Chondrocyte (in vitro differentiated cells): ENCODE data around the gene NAV2. TPM values are rescaled to one million over a fixed set of nuclear protein-coding genes. Genes with fewer than 3 reads are reported as not detected.
A peak's percentile ranks its signal among the peaks of the same experiment; 100 is the strongest.
"Not testable (repeated sequence)": the region's sequence is repeated elsewhere in the genome, so short reads cannot be mapped to it uniquely, and the experiment has no call there.

ENCODE experiments used
- DNase-seq: peaks from one replicate; pipeline ENCODE4 v3.0.0; 2021; ENCODE audit warnings: mixed read lengths, low spot score
- H3K27ac Mint-ChIP-seq: one replicate; pipeline ENCODE4 v1.8.0; 2021; ENCODE audit warnings: mild to moderate bottlenecking, moderate library complexity, mixed read lengths; ENCODE audit not compliant: unreplicated experiment
- H3K27me3 Mint-ChIP-seq: 2 replicates; pipeline ENCODE4 v1.8.0; 2021; ENCODE audit warnings: low read depth, mixed read lengths
- H3K36me3 Mint-ChIP-seq: 2 replicates; pipeline ENCODE4 v1.8.0; 2021; ENCODE audit warnings: low read depth, mixed read lengths
- H3K4me1 Mint-ChIP-seq: 2 replicates; pipeline ENCODE4 v1.8.0; 2021; ENCODE audit warnings: low read depth, mild to moderate bottlenecking, mixed read lengths
- H3K4me3 Mint-ChIP-seq: one replicate; pipeline ENCODE4 v1.8.0; 2021; ENCODE audit warnings: mild to moderate bottlenecking, moderate library complexity, mixed read lengths; ENCODE audit not compliant: unreplicated experiment
- H3K9me3 Mint-ChIP-seq: 2 replicates; pipeline ENCODE4 v1.8.0; 2021; ENCODE audit warnings: low read depth, mixed read lengths
- total RNA-seq: library from RNA; stranded (reverse); gene quantifications from 3 replicates; pipeline ENCODE4 v1.2.1, GENCODE V29; 2021
- TF ChIP-seq, protein P1 (sequence below): fragments of 200-600 bp; sonication (generic); IDR thresholded peaks from 2 replicates; pipeline ENCODE4 v1.5.0; 2021; ENCODE audit warnings: antibody characterized with exemption, mild to moderate bottlenecking, moderate library complexity

Gene NAV2
- total RNA-seq, 1 donor from 2014 or later = 87.0 TPM

DNA sequence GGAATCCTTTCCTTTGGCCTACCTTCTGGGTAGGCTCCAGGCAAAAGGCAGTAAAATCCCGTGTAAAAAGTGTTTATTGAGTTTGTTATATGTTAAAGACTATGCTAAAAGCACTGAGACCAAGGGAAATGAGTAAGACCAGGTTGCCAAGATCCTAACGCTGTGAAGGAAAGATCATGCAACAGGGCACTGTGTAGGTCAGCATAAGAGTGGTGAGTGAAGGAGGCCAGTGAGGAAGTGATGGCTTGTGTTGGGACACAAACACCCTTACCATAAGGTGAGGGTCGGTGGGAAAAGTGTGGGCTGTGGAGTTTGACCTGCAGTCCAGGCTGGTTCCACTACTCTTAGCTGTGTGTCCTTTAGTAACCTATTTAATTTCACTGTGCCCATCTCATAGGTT lies 245.6 kb downstream of the NAV2 start:
- TF ChIP-seq, protein P1, sequence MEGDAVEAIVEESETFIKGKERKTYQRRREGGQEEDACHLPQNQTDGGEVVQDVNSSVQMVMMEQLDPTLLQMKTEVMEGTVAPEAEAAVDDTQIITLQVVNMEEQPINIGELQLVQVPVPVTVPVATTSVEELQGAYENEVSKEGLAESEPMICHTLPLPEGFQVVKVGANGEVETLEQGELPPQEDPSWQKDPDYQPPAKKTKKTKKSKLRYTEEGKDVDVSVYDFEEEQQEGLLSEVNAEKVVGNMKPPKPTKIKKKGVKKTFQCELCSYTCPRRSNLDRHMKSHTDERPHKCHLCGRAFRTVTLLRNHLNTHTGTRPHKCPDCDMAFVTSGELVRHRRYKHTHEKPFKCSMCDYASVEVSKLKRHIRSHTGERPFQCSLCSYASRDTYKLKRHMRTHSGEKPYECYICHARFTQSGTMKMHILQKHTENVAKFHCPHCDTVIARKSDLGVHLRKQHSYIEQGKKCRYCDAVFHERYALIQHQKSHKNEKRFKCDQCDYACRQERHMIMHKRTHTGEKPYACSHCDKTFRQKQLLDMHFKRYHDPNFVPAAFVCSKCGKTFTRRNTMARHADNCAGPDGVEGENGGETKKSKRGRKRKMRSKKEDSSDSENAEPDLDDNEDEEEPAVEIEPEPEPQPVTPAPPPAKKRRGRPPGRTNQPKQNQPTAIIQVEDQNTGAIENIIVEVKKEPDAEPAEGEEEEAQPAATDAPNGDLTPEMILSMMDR = no peak
- Mint-ChIP-seq H3K27me3 (no peaks in the 10 kb centered on the region), H3K27ac (peak overlapping the region; percentile 13), H3K4me3 (no peak overlapping the region), H3K36me3 (peaks cover 11% of the 10 kb centered on the region), H3K9me3 (no peaks in the 10 kb centered on the region), H3K4me1 (peaks cover 74% of the 10 kb centered on the region)
- DNase-seq = no peak

DNA sequence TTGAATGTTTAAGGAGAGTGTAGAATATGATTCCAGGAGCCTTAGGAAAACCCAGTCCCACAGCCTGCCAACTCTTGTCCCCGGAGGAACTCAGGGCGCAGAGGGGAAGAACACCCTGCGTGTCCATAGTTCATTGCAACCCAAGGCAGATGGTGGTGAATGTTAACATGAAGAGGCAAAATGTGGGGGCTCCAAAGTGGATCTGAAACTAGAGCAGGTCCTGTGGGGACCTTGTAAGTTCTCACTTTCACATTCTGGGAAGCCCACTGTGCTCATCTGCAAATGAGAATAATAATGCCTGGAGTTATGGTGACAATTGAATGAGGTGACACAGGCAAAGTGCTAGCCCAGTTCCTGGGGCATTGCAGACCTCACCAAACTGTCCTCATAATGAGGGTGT lies 246.6 kb downstream of the NAV2 start:
- peak overlapping the region; percentile 68 for H3K27ac Mint-ChIP-seq
- H3K4me3 Mint-ChIP-seq = no peak overlapping the region
- H3K27me3 Mint-ChIP-seq = no peaks in the 10 kb centered on the region
- H3K4me1 Mint-ChIP-seq = peaks cover 74% of the 10 kb centered on the region
- H3K36me3 Mint-ChIP-seq = peaks cover 12% of the 10 kb centered on the region
- TF ChIP-seq, protein P1 = no peak
- H3K9me3 Mint-ChIP-seq = no peaks in the 10 kb centered on the region
- no peak for DNase-seq

DNA sequence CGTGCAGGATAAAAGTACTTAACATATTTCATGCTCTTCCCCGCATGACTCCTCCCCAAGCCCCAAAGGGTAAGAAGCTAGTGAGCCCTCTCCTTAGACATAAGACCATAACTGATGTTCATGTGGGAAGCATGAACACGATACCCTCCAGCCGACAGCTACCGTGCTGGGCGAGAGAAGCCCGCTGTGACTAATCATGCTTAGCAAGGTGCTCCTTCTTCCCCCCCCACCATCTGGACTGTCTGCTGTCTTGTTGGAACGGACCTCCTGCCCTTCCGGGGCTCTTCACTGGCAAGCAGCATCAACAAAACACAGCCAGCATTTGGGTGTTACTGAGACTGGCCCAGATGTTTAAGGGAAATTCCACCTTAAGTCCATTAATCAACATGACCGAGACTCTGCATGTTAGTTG lies 247.0 kb downstream of the NAV2 start:
- peak overlapping the region; percentile 68 for H3K27ac Mint-ChIP-seq
- H3K27me3 Mint-ChIP-seq = no peaks in the 10 kb centered on the region
- no peaks in the 10 kb centered on the region for H3K9me3 Mint-ChIP-seq
- H3K4me1 Mint-ChIP-seq = peaks cover 72% of the 10 kb centered on the region
- no peak overlapping the region for H3K4me3 Mint-ChIP-seq
- no peak for DNase-seq
- H3K36me3 Mint-ChIP-seq = peaks cover 12% of the 10 kb centered on the region
- TF ChIP-seq, protein P1 = no peak

DNA sequence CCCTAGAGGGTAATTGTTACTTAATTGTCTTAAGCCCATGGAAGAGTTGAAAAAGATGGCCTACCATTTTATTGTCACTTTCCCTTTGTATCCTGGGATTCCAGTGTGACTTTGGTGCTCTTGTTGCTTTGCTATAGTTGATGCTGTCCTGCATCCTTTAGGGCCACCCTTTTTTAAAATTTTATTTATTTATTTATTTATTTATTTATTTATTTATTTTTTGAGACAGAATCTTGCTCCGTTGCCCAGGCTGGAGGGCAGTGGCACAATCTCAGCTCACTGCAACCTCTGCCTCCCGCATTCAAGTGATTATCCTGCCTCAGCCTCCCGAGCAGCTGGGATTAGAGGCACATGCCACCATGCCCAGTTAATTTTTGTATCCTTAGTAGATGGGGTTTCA lies 247.8 kb downstream of the NAV2 start:
- H3K9me3 Mint-ChIP-seq, DNase-seq, H3K27ac Mint-ChIP-seq, H3K27me3 Mint-ChIP-seq, H3K4me3 Mint-ChIP-seq: not testable (repeated sequence)
- peaks cover 71% of the 10 kb centered on the region for H3K4me1 Mint-ChIP-seq
- peaks cover 17% of the 10 kb centered on the region for H3K36me3 Mint-ChIP-seq

DNA sequence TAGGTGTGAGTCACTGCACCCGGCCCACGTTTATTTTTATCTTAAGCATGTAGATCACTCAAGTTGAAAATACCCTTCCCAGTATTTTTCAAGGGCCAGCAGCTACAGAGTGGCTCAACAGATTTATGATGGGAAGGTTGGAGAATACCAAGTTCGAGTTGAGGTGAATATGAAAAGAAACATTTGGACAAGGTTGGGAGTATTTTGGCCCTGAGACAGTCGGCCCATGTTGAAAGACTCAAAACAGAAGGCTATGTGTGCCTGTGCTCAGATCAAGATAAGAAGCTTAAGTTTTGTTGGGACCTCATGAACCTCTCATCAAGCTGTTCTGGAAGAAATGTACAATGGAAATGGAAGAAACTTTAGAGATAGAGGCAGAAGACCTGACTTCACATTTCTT lies 248.6 kb downstream of the NAV2 start:
- Mint-ChIP-seq H3K36me3 (peaks cover 17% of the 10 kb centered on the region), H3K4me3 (no peak overlapping the region), H3K27me3 (no peaks in the 10 kb centered on the region), H3K4me1 (peaks cover 64% of the 10 kb centered on the region), H3K27ac (no peak overlapping the region), H3K9me3 (no peaks in the 10 kb centered on the region)
- DNase-seq = no peak
- TF ChIP-seq, protein P1 = no peak

DNA sequence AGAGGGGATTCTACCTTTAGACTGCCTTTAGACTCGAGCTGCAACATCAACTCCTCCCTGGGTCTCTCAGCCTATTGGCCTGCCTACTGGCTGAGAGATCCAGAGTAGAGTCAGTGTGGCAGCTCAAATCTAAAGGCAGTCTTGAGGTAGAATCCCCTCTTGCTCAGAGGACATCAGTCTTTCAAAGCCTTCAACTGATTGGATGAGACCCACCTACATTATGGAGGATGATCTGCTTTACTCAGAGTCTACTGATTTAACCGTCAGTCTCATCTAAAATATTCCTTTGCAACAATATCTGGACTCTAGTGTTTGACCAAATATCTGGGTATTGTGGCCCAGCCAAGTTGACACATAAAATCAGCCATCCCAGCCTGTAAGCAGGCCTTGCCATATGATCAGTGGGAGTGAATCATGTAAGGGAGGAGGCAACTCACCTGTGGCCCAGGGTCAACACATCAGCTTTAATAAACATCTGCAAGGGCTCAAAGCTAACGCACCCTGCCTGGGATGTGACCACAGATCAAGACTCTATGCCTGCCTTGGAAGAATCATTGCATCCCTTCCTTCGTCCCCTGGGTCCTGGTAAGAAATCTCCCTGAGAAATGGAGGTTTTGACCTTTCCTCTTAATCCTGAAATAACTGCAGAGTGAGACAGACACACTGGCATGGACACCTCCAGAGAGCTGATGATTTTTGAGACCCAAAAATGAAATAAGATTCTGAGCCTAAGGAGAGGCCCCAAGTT lies 249.6 kb downstream of the NAV2 start:
- Mint-ChIP-seq H3K4me3 (no peak overlapping the region), H3K36me3 (peaks cover 21% of the 10 kb centered on the region), H3K9me3 (no peaks in the 10 kb centered on the region), H3K27ac (peak overlapping the region; percentile 65), H3K27me3 (no peaks in the 10 kb centered on the region), H3K4me1 (peaks cover 54% of the 10 kb centered on the region)
- DNase-seq = no peak
- TF ChIP-seq, protein P1 = no peak
